ENCODE measurements around the gene DNAI2.

DNAI2 gene

DNA sequence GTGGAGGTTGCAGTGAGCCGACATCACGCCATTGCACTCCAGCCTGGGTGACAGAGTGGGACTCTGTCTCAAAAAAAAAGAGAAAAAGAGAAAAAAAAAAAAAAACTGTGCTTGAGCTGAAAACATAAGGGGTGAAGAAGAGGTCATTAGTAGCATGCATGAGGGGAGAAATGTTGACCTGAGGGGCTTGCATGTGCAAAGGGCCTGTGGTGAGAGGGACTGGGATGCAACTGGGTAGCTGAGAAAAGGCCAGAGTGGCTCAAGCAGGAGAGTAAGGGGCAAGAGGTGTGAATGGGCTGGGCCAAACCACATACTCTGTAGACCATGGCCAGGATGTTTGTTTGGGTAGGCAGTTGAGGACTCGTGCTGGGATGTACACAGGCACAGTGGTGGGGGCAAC is 55.3 kb downstream of the DNAI2 start:
- Mint-ChIP-seq H3K4me3 (no peak overlapping the region), H3K27me3 (peaks cover 72% of the 10 kb centered on the region)

GRCh38 chr17:74330446-74330845 is 56.4 kb downstream of the DNAI2 start:
- peaks cover 62% of the 10 kb centered on the region for H3K27me3 Mint-ChIP-seq
- H3K4me1 Mint-ChIP-seq, result peaks cover 10% of the 10 kb centered on the region
- ATAC-seq, result no peak
- H3K9me3 Mint-ChIP-seq, result no peaks in the 10 kb centered on the region
- H3K4me3 Mint-ChIP-seq, result no peak overlapping the region
- no peaks in the 10 kb centered on the region for H3K36me3 Mint-ChIP-seq
- no peak overlapping the region for H3K27ac Mint-ChIP-seq

More for the DNA sequence above, 55.3 kb downstream of the DNAI2 start:
- ATAC-seq, result no peak
- Mint-ChIP-seq H3K36me3 (no peaks in the 10 kb centered on the region), H3K27ac (no peak overlapping the region), H3K4me1 (peaks cover 15% of the 10 kb centered on the region), H3K9me3 (no peaks in the 10 kb centered on the region)

GRCh38 chr17:74332017-74332650 is 58.1 kb downstream of the DNAI2 start:
- no peaks in the 10 kb centered on the region for H3K9me3 Mint-ChIP-seq
- H3K4me1 Mint-ChIP-seq, result peaks cover 5% of the 10 kb centered on the region
- no peak overlapping the region for H3K27ac Mint-ChIP-seq
- no peaks in the 10 kb centered on the region for H3K36me3 Mint-ChIP-seq
- ATAC-seq, result no peak
- H3K27me3 Mint-ChIP-seq, result peaks cover 52% of the 10 kb centered on the region
- H3K4me3 Mint-ChIP-seq, result no peak overlapping the region

GRCh38 chr17:74332763-74333283 is 58.8 kb downstream of the DNAI2 start:
- H3K27me3 Mint-ChIP-seq, result peaks cover 45% of the 10 kb centered on the region
- H3K4me3 Mint-ChIP-seq, result no peak overlapping the region
- no peaks in the 10 kb centered on the region for H3K36me3 Mint-ChIP-seq
- no peak overlapping the region for H3K27ac Mint-ChIP-seq
- no peak for ATAC-seq
- peaks cover 5% of the 10 kb centered on the region for H3K4me1 Mint-ChIP-seq
- H3K9me3 Mint-ChIP-seq, result no peaks in the 10 kb centered on the region

- no peak overlapping the region for H3K4me3 Mint-ChIP-seq
- H3K27ac Mint-ChIP-seq, result no peak overlapping the region
- H3K36me3 Mint-ChIP-seq, result no peaks in the 10 kb centered on the region
- ATAC-seq, result no peak
- peaks cover 5% of the 10 kb centered on the region for H3K4me1 Mint-ChIP-seq
- H3K9me3 Mint-ChIP-seq, result no peaks in the 10 kb centered on the region
- peaks cover 42% of the 10 kb centered on the region for H3K27me3 Mint-ChIP-seq
Measured at GRCh38 chr17:74334393-74335039, 60.5 kb downstream of the DNAI2 start.

- H3K36me3 Mint-ChIP-seq, result no peaks in the 10 kb centered on the region
- no peak overlapping the region for H3K4me3 Mint-ChIP-seq
- no peaks in the 10 kb centered on the region for H3K9me3 Mint-ChIP-seq
- H3K27me3 Mint-ChIP-seq, result peaks cover 48% of the 10 kb centered on the region
- H3K27ac Mint-ChIP-seq, result no peak overlapping the region
- H3K4me1 Mint-ChIP-seq, result peaks cover 5% of the 10 kb centered on the region
- no peak for ATAC-seq
Measured at GRCh38 chr17:74335529-74336062, 61.6 kb downstream of the DNAI2 start.

DNA sequence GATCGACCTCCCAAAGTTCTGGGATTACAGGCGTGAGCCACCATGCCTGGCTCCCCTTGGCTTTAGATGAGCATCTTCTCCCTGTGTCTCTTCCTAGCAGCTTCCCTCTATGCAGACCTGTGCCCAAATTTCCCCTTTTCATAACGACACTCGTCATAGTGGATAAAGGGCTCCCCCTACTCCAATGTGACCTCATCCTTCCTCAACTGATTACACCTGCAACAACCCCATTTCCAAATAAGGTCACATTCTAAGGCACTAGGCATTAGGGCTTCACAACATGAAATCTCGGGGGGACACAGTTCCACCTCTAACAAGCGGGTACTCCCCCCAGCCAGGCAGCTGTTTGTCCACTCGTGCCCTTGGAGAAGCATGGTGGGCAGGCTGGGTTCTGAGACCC is 62.3 kb downstream of the DNAI2 start:
- Mint-ChIP-seq H3K4me3 (no peak overlapping the region), H3K27me3 (peaks cover 42% of the 10 kb centered on the region), H3K36me3 (no peaks in the 10 kb centered on the region), H3K9me3 (no peaks in the 10 kb centered on the region), H3K4me1 (peaks cover 5% of the 10 kb centered on the region), H3K27ac (no peak overlapping the region)
- ATAC-seq, result no peak

- Mint-ChIP-seq H3K4me1 (no peaks in the 10 kb centered on the region), H3K27me3 (peaks cover 29% of the 10 kb centered on the region), H3K27ac (no peak overlapping the region), H3K9me3 (no peaks in the 10 kb centered on the region), H3K36me3 (no peaks in the 10 kb centered on the region), H3K4me3 (no peak overlapping the region)
- no peak for ATAC-seq
Measured at GRCh38 chr17:74337834-74338500, 63.9 kb downstream of the DNAI2 start.

GRCh38 chr17:74339537-74340195 is 65.6 kb downstream of the DNAI2 start:
- Mint-ChIP-seq H3K4me1 (no peaks in the 10 kb centered on the region), H3K27ac (no peak overlapping the region), H3K4me3 (no peak overlapping the region), H3K36me3 (no peaks in the 10 kb centered on the region), H3K27me3 (peaks cover 41% of the 10 kb centered on the region), H3K9me3 (no peaks in the 10 kb centered on the region)
- ATAC-seq, result no peak

DNA sequence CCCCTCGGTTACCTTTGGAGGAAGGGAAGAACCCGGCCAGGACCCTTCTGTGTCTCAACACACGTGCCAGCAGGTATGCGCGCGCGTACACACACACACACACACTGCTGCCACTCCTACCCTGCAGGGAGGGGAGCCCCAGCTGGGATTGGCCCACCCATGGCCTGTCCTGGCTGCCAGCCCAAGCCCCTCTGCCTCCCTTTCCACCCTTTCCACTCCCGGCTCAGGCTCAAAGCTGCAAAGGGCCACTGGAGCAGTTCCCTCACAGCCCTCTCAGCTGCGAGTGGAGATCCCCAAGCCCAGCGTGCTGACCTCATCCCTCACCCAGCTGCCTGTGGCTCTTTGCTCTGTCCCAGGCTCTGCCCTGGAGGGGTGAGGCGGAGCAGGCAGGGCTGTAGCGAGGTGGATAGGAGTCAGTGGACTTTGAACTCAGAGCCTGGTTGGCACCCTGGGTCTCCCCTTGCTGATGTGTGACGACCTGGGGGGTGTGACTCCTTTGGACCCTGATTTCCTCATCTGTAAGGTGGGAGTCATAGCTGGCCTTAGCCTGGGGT is 66.5 kb downstream of the DNAI2 start:
- Mint-ChIP-seq H3K27ac (no peak overlapping the region), H3K4me3 (no peak overlapping the region), H3K9me3 (no peaks in the 10 kb centered on the region), H3K4me1 (no peaks in the 10 kb centered on the region), H3K27me3 (peaks cover 50% of the 10 kb centered on the region), H3K36me3 (no peaks in the 10 kb centered on the region)
- ATAC-seq, result no peak

GRCh38 chr17:74342224-74342623 is 68.2 kb downstream of the DNAI2 start:
- Mint-ChIP-seq H3K36me3 (no peaks in the 10 kb centered on the region), H3K4me1 (no peaks in the 10 kb centered on the region), H3K9me3 (no peaks in the 10 kb centered on the region), H3K4me3 (no peak overlapping the region), H3K27ac (no peak overlapping the region), H3K27me3 (peaks cover 59% of the 10 kb centered on the region)
- no peak for ATAC-seq

DNA sequence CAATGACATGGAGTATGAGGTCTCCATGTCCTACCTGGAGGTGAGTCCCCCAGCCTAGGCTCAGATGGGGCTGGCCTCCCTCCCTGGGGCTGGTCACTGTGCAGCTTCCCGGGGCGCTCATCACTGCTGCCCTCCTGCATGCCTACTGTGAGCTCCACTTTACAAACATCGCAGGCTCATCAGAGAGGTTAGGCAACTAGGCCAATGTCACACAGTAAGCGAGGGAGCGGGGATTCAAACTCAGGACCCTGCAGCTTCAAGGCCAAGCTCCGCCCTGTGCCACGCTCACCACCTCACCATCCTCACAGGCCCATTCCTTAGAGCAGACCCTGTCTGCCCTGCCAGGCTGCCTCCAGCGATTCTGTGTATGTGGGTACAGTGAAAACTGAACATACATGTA is 69.1 kb downstream of the DNAI2 start:
- Mint-ChIP-seq H3K9me3 (no peaks in the 10 kb centered on the region), H3K4me3 (no peak overlapping the region), H3K36me3 (no peaks in the 10 kb centered on the region), H3K4me1 (no peaks in the 10 kb centered on the region), H3K27ac (no peak overlapping the region), H3K27me3 (peaks cover 65% of the 10 kb centered on the region)
- ATAC-seq, result no peak

DNA sequence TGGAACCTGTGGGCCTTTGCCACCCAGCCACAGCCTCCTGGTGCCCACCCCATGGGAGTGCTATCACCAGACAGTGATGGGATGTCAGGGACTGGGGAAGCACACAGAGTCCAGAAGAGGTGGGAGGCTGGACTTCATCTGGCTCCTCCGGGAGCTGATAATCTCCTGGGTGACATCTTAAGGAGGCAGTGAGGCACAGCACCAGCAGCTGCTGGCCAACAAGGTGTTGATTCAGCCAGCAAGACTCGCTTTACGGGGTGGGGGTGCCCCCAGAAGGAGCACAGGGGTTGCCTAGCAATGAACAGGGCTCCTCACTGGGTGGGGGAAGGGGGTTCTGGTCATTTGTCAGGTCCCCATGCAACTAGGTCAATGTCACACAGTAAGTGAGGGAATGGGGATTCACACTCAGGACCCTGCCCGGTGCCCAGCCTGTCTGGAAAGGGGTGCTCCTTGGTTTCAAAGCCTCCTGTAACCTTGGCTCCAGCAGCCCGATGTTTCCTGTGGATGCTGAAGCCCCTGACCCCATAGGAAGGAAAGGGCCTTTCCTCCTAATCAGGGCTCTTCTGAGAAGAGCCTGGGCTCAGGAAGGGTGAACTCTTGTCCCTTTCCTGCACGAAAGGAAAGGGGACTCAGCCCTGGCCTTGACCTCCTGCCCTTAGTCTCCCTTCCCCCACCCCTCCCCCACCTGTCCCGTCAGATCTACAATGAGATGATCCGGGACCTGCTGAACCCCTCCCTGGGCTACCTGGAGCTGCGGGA is 69.7 kb downstream of the DNAI2 start:
- Mint-ChIP-seq H3K36me3 (no peaks in the 10 kb centered on the region), H3K4me1 (no peaks in the 10 kb centered on the region), H3K4me3 (no peak overlapping the region), H3K9me3 (no peaks in the 10 kb centered on the region), H3K27ac (no peak overlapping the region), H3K27me3 (peaks cover 64% of the 10 kb centered on the region)
- no peak for ATAC-seq

- no peak for ATAC-seq
- Mint-ChIP-seq H3K4me1 (no peaks in the 10 kb centered on the region), H3K27me3 (peaks cover 55% of the 10 kb centered on the region), H3K36me3 (no peaks in the 10 kb centered on the region), H3K9me3 (no peaks in the 10 kb centered on the region), H3K27ac (no peak overlapping the region), H3K4me3 (no peak overlapping the region)
Measured at GRCh38 chr17:74344658-74345057, 70.6 kb downstream of the DNAI2 start.

Measured in stimulated activated memory B cell treated with anti-CD40 and anti-IgM and Interleukin-4, amounts not matched to agents 10 μg/mL and 1 μg/mL and 100 μg/mL, for 72 hours (primary cell).